IMR-90 (cell line): ENCODE data around the gene GNPTG. TPM values are rescaled to one million over a fixed set of nuclear protein-coding genes. Genes with fewer than 3 reads are reported as not detected.

Experiments
- ATAC-seq: fragments of 200-7000 bp; cut with Tn5 transposase; 2 replicates; pipeline ENCODE4 v1.9.1; 2020; ENCODE audit warnings: low read depth, mild to moderate bottlenecking, moderate library complexity
- BruUV-seq: library from RNA; stranded (reverse); fragments of 400-500 nt; replicated peaks from 2 replicates; lab custom pipeline; 2021; lab: Mats Ljungman, UMichigan
- CTCF ChIA-PET: fragments of 300-600 bp; formaldehyde crosslinking; extraction: SDS; loops from one replicate; lab custom pipeline; 2021; ENCODE audit warnings: antibody characterized with exemption; lab: Yijun Ruan, JAX
- POLR2A ChIA-PET: fragments of 300-600 bp; sonication (Branson Sonifier 250); formaldehyde crosslinking; loops from one replicate; lab custom pipeline; 2022; ENCODE audit warnings: antibody characterized with exemption; ENCODE audit not compliant: unreplicated experiment; lab: Charles Lee
- DNase-seq: peaks from one replicate; pipeline ENCODE4 v3.0.0; 2013
- H2AFZ ChIP-seq: replicated peaks from 2 replicates; pipeline ENCODE3; 2013; ENCODE audit warnings: low read length, mild to moderate bottlenecking; ENCODE audit not compliant: poor library complexity
- H2AK5ac ChIP-seq: 2 replicates; pipeline ENCODE4 v1.6.1; 2013; ENCODE audit warnings: low read depth, low read length, inconsistent platforms
- H2AK9ac ChIP-seq: replicated peaks from 2 replicates; pipeline ENCODE3; 2013; ENCODE audit warnings: mild to moderate bottlenecking, low read depth, low read length, moderate library complexity; ENCODE audit not compliant: poor library complexity
- H2BK120ac ChIP-seq: 2 replicates; pipeline ENCODE4 v1.6.1; 2013; ENCODE audit warnings: low read depth, low read length, inconsistent platforms
- H2BK15ac ChIP-seq: 3 replicates; pipeline ENCODE4 v1.6.1; 2013; ENCODE audit warnings: low read depth, low read length, inconsistent platforms
- H2BK20ac ChIP-seq: 2 replicates; pipeline ENCODE4 v1.6.1; 2013; ENCODE audit warnings: low read depth, mild to moderate bottlenecking, inconsistent platforms, low read length, moderate library complexity
- H2BK5ac ChIP-seq: 2 replicates; pipeline ENCODE4 v1.6.1; 2013; ENCODE audit warnings: mild to moderate bottlenecking, low read depth, low read length, inconsistent platforms; ENCODE audit not compliant: poor library complexity, severe bottlenecking
- H3K14ac ChIP-seq: replicated peaks from 2 replicates; pipeline ENCODE4 v1.6.1; 2013; ENCODE audit warnings: low read depth, low read length, inconsistent platforms
- H3K18ac ChIP-seq: 2 replicates; pipeline ENCODE4 v1.6.1; 2013; ENCODE audit warnings: low read depth, low read length, control low read depth
- H3K23ac ChIP-seq: 2 replicates; pipeline ENCODE4 v1.6.1; 2013; ENCODE audit warnings: low read depth, low read length, inconsistent platforms
- H3K27ac ChIP-seq: 2 replicates; pipeline ENCODE4 v1.5.1; 2013; ENCODE audit warnings: mild to moderate bottlenecking, control low read depth, low read length; ENCODE audit not compliant: insufficient read depth
- H3K27me3 ChIP-seq: 2 replicates; pipeline ENCODE4 v1.6.1; 2013; ENCODE audit warnings: low read length; ENCODE audit not compliant: control insufficient read depth, insufficient read depth
- H3K36me3 ChIP-seq: 2 replicates; pipeline ENCODE4 v1.6.1; 2013; ENCODE audit warnings: low read length, mixed read lengths; ENCODE audit not compliant: control insufficient read depth, insufficient read depth
- H3K4ac ChIP-seq: 2 replicates; pipeline ENCODE4 v1.6.1; 2013; ENCODE audit warnings: low read depth, low read length, inconsistent platforms
- H3K4me1 ChIP-seq: 2 replicates; pipeline ENCODE4 v1.6.1; 2013; ENCODE audit warnings: low read length, mixed read lengths; ENCODE audit not compliant: control insufficient read depth, insufficient read depth
- H3K4me2 ChIP-seq: 2 replicates; pipeline ENCODE4 v1.6.1; 2013; ENCODE audit warnings: low read depth, mild to moderate bottlenecking, control low read depth, low read length, moderate library complexity
- H3K4me3 ChIP-seq: 2 replicates; pipeline ENCODE4 v1.5.1; 2013; ENCODE audit warnings: low read depth, mild to moderate bottlenecking, control low read depth, low read length, moderate library complexity; ENCODE audit not compliant: insufficient read depth
- H3K56ac ChIP-seq: 2 replicates; pipeline ENCODE4 v1.6.1; 2013; ENCODE audit warnings: low read length, inconsistent platforms; ENCODE audit not compliant: insufficient read depth; ENCODE audit errors: extremely low read depth
- H3K79me1 ChIP-seq, 2 experiments: 2 replicates each; pipeline ENCODE4 v1.6.1; 2013; ENCODE audit warnings: low read length in 2 of 2, inconsistent platforms in 1 of 2, low read depth in 1 of 2
- H3K9ac ChIP-seq: 2 replicates; pipeline ENCODE4 v1.6.1; 2013; ENCODE audit warnings: low read depth, low read length, control low read depth
- H3K9me1 ChIP-seq: 2 replicates; pipeline ENCODE4 v1.6.1; 2013; ENCODE audit warnings: low read length, inconsistent platforms; ENCODE audit not compliant: insufficient read depth
- H3K9me3 ChIP-seq: 2 replicates; pipeline ENCODE4 v1.6.1; 2013; ENCODE audit warnings: low read length; ENCODE audit not compliant: control insufficient read depth, insufficient read depth
- H4K20me1 ChIP-seq: 2 replicates; pipeline ENCODE4 v1.6.1; 2013; ENCODE audit warnings: low read length, inconsistent platforms; ENCODE audit not compliant: insufficient read depth
- H4K5ac ChIP-seq: 2 replicates; pipeline ENCODE4 v1.6.1; 2013; ENCODE audit warnings: mild to moderate bottlenecking, low read depth, low read length, control low read depth
- H4K8ac ChIP-seq, 2 experiments: 2 replicates each; pipeline ENCODE4 v1.6.1; 2013; ENCODE audit warnings: low read depth in 2 of 2, low read length in 2 of 2, control low read depth in 1 of 2, inconsistent platforms in 1 of 2
- H4K91ac ChIP-seq: 2 replicates; pipeline ENCODE4 v1.6.1; 2013; ENCODE audit warnings: low read depth, low read length, inconsistent platforms; ENCODE audit not compliant: insufficient read depth
- BHLHE40 ChIP-seq: fragments of 150-350 bp; IDR thresholded peaks from 2 replicates; pipeline ENCODE4 v1.6.1; 2016; ENCODE audit warnings: mild to moderate bottlenecking, low read depth, low read length
- CEBPB ChIP-seq: IDR thresholded peaks from 2 replicates; pipeline ENCODE4 v1.6.1; 2012; ENCODE audit warnings: low read depth, low read length, improper control_type of control experiment
- CHD1 ChIP-seq: IDR thresholded peaks from 2 replicates; pipeline ENCODE4 v1.6.1; 2012; ENCODE audit warnings: low read depth, low read length, improper control_type of control experiment
- FOS ChIP-seq: fragments of 150-350 bp; IDR thresholded peaks from 2 replicates; pipeline ENCODE4 v1.6.1; 2016; ENCODE audit warnings: low read depth, low read length
- MAFK ChIP-seq: IDR thresholded peaks from 2 replicates; pipeline ENCODE4 v1.6.1; 2012; ENCODE audit warnings: low read depth, low read length, improper control_type of control experiment
- MAZ ChIP-seq: IDR thresholded peaks from 2 replicates; pipeline ENCODE4 v1.6.1; 2012; ENCODE audit warnings: low read depth, mild to moderate bottlenecking, low read length, improper control_type of control experiment, moderate library complexity, borderline replicate concordance
- MXI1 ChIP-seq: IDR thresholded peaks from 2 replicates; pipeline ENCODE4 v1.6.1; 2012; ENCODE audit warnings: low read depth, mild to moderate bottlenecking, low read length, moderate library complexity, borderline replicate concordance
- NFE2L2 ChIP-seq: fragments of 150-350 bp; IDR thresholded peaks from 2 replicates; pipeline ENCODE4 v1.6.1; 2016; ENCODE audit warnings: low read depth, mild to moderate bottlenecking, low read length
- POLR2A ChIP-seq: IDR thresholded peaks from 2 replicates; pipeline ENCODE4 v1.6.1; 2012; ENCODE audit warnings: mild to moderate bottlenecking, low read depth, low read length
- RAD21 ChIP-seq: IDR thresholded peaks from 2 replicates; pipeline ENCODE4 v1.6.1; 2012; ENCODE audit warnings: low read length, improper control_type of control experiment
- RCOR1 ChIP-seq: IDR thresholded peaks from 2 replicates; pipeline ENCODE4 v1.6.1; 2012; ENCODE audit warnings: mild to moderate bottlenecking, low read length, improper control_type of control experiment; ENCODE audit not compliant: insufficient replicate concordance
- RFX5 ChIP-seq: IDR thresholded peaks from 2 replicates; pipeline ENCODE4 v1.8.0; 2012; ENCODE audit warnings: low read depth, mild to moderate bottlenecking, low read length, moderate library complexity
- SMC3 ChIP-seq: fragments of 150-350 bp; IDR thresholded peaks from 2 replicates; pipeline ENCODE4 v1.6.1; 2016; ENCODE audit warnings: low read depth, mild to moderate bottlenecking, antibody characterized with exemption, low read length, moderate library complexity
- USF2 ChIP-seq: fragments of 150-350 bp; IDR thresholded peaks from 2 replicates; pipeline ENCODE4 v1.6.1; 2017; ENCODE audit warnings: mild to moderate bottlenecking, antibody characterized with exemption, low read length, low read depth
- WGBS, 2 experiments: methylation state at CpG; one replicate each; pipeline versions ENCODE4 v1.1.5 to v1.1.7; 2013; ENCODE audit warnings: missing lambda C conversion rate in 2 of 2; ENCODE audit not compliant: insufficient read length in 1 of 2; ENCODE audit errors: extremely low coverage in 2 of 2; 5-methylcytosine and 5-hydroxymethylcytosine counted together
- dilution Hi-C: fragments of 300-500 bp; cut with HindIII; formaldehyde crosslinking; loops from one replicate; pipeline ENCODE4 v1.14.3; 2018; ENCODE audit warnings: low sequenced_read_pairs; ENCODE audit not compliant: unreplicated experiment
- in situ Hi-C: fragments of 300-500 bp; cut with MboI; formaldehyde crosslinking; loops from 3 replicates; pipeline ENCODE4 v1.14.3; 2019; ENCODE audit warnings: low sequenced_read_pairs, inconsistent platforms, mixed read lengths
- intact Hi-C: fragments of 100-400 bp; cut with micrococcal nuclease; formaldehyde crosslinking; loops from 2 replicates; pipeline ENCODE4 v1.10.0; 2022
- polyA plus RNA-seq, 3 experiments: library from polyadenylated mRNA; depleted of rRNA; stranded (reverse); fragments of >200 nt; gene quantifications; 2 replicates each; pipeline ENCODE4 v1.2.3, GENCODE V29; 2012; ENCODE audit warnings: low replicate concordance in 1 of 3
- total RNA-seq: library from RNA; depleted of rRNA; stranded (reverse); fragments of >200 nt; gene quantifications from 2 replicates; pipeline ENCODE4 v1.2.3, GENCODE V29; 2012
- TF ChIP-seq, protein P1 (sequence below): conservative IDR thresholded peaks from 2 replicates; pipeline ENCODE4 v1.5.1; 2012; ENCODE audit warnings: mild to moderate bottlenecking, low read depth, low read length, improper control_type of control experiment
- TF ChIP-seq, protein P2 (sequence below): fragments of 150-350 bp; IDR thresholded peaks from 2 replicates; pipeline ENCODE4 v1.6.1; 2016; ENCODE audit warnings: low read depth, mild to moderate bottlenecking, low read length, moderate library complexity, borderline replicate concordance

GNPTG gene
- total and polyA plus RNA-seq, 2 of the 4 experiments (the other 2 are of a cell fraction): 14.9 to 70.8 TPM

DNA sequence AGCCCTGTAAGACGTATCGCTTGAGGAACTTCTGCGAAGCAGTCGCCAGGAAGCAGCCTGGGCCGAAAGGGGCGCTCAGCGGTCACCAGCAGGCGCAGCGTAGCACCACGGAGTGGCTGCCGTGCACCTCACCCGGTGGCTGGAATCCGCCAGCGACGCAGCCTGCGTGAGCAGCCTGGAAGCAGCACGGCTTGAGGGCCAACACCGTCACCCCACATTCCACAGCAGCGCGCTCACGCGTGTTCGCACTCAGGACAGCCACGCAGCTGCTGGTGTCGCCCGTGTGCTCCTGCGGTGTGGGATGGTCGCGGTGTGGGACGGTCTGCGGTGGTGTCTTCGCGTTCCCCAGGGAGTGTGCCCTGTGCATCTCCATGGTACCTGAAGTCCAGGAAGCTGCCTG, 32.7 kb upstream of the GNPTG start:
- TF ChIP-seq BHLHE40: no peak
- TF ChIP-seq, protein P1, sequence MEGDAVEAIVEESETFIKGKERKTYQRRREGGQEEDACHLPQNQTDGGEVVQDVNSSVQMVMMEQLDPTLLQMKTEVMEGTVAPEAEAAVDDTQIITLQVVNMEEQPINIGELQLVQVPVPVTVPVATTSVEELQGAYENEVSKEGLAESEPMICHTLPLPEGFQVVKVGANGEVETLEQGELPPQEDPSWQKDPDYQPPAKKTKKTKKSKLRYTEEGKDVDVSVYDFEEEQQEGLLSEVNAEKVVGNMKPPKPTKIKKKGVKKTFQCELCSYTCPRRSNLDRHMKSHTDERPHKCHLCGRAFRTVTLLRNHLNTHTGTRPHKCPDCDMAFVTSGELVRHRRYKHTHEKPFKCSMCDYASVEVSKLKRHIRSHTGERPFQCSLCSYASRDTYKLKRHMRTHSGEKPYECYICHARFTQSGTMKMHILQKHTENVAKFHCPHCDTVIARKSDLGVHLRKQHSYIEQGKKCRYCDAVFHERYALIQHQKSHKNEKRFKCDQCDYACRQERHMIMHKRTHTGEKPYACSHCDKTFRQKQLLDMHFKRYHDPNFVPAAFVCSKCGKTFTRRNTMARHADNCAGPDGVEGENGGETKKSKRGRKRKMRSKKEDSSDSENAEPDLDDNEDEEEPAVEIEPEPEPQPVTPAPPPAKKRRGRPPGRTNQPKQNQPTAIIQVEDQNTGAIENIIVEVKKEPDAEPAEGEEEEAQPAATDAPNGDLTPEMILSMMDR: no peak
- TF ChIP-seq, protein P2, sequence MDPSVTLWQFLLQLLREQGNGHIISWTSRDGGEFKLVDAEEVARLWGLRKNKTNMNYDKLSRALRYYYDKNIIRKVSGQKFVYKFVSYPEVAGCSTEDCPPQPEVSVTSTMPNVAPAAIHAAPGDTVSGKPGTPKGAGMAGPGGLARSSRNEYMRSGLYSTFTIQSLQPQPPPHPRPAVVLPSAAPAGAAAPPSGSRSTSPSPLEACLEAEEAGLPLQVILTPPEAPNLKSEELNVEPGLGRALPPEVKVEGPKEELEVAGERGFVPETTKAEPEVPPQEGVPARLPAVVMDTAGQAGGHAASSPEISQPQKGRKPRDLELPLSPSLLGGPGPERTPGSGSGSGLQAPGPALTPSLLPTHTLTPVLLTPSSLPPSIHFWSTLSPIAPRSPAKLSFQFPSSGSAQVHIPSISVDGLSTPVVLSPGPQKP: no peak
- no peak for TF ChIP-seq MAZ
- TF ChIP-seq SMC3: no peak
- TF ChIP-seq MXI1: no peak
- TF ChIP-seq RAD21: no peak
- TF ChIP-seq FOS: no peak
- TF ChIP-seq USF2: no peak
- no peak for TF ChIP-seq CEBPB
- no peak for TF ChIP-seq RCOR1
- no peak for TF ChIP-seq CHD1
- no peak for TF ChIP-seq MAFK
- no peak for TF ChIP-seq NFE2L2
- TF ChIP-seq POLR2A: no peak
- TF ChIP-seq RFX5: no peak
- POLR2A ChIA-PET: no interaction called here
- peaks cover 85% of the 10 kb centered on the region for H3K36me3 ChIP-seq
- no peak overlapping the region for H3K14ac ChIP-seq
- no peak overlapping the region for H2BK15ac ChIP-seq
- H2BK20ac ChIP-seq: no peak overlapping the region
- no peaks in the 10 kb centered on the region for H3K9me3 ChIP-seq
- no peaks in the 10 kb centered on the region for H3K27me3 ChIP-seq
- dilution Hi-C loops: no loop called here
- no peak for ATAC-seq
- no peak overlapping the region for H2BK5ac ChIP-seq
- no peak overlapping the region for H4K5ac ChIP-seq
- no peak overlapping the region for H3K4me3 ChIP-seq
- H3K27ac ChIP-seq: no peak overlapping the region
- no peak overlapping the region for H2AK9ac ChIP-seq
- DNase-seq: no peak
- intact Hi-C loops: no loop called here
- CTCF ChIA-PET: no interaction called here
- H3K9ac ChIP-seq: no peak overlapping the region
- no peak overlapping the region for H2AK5ac ChIP-seq
- H3K79me1 ChIP-seq: peaks cover 10 to 56% of the 10 kb centered on the region in 2 experiments
- no peak overlapping the region for H3K56ac ChIP-seq
- no peak overlapping the region for H4K8ac ChIP-seq
- H4K91ac ChIP-seq: no peak overlapping the region
- peaks cover 6% of the 10 kb centered on the region; the same call in 1 of the 2 replicates for H3K9me1 ChIP-seq
- no peak overlapping the region for H3K18ac ChIP-seq
- WGBS, 2 experiments: 95% methylated on average over 25 of the region's 33 CpGs; no CpG with 5 or more reads in 1 of the 2 experiments
- H3K4ac ChIP-seq: no peak overlapping the region
- H3K23ac ChIP-seq: no peak overlapping the region
- H4K20me1 ChIP-seq: peaks cover 69% of the 10 kb centered on the region
- H2BK120ac ChIP-seq: no peak overlapping the region
- no peaks in the 10 kb centered on the region for H3K4me1 ChIP-seq
- H2AFZ ChIP-seq: peak overlapping the region; percentile 21
- in situ Hi-C loops: no loop called here
- no TSS peak for BruUV-seq
- no peak overlapping the region for H3K4me2 ChIP-seq
